ENCODE measurements around the gene SMYD3. TPM values are rescaled to one million over a fixed set of nuclear protein-coding genes. Genes with fewer than 3 reads are reported as not detected.

The SMYD3 gene
- total RNA-seq, 1 donor from 2014 or later = 24.2 TPM

- Mint-ChIP-seq H3K9me3 (peaks cover 15% of the 10 kb centered on the region), H3K4me1 (no peaks in the 10 kb centered on the region), H3K27ac (ENCODE audit: unreplicated experiment) (no peak overlapping the region), H3K27me3 (ENCODE audit: low read depth) (peaks cover 6% of the 10 kb centered on the region), H3K4me3 (no peak overlapping the region), H3K36me3 (ENCODE audit: low read depth) (peaks cover 3% of the 10 kb centered on the region)
- no peak for DNase-seq (ENCODE audit: low read depth, low spot score)
- TF ChIP-seq, protein P1, sequence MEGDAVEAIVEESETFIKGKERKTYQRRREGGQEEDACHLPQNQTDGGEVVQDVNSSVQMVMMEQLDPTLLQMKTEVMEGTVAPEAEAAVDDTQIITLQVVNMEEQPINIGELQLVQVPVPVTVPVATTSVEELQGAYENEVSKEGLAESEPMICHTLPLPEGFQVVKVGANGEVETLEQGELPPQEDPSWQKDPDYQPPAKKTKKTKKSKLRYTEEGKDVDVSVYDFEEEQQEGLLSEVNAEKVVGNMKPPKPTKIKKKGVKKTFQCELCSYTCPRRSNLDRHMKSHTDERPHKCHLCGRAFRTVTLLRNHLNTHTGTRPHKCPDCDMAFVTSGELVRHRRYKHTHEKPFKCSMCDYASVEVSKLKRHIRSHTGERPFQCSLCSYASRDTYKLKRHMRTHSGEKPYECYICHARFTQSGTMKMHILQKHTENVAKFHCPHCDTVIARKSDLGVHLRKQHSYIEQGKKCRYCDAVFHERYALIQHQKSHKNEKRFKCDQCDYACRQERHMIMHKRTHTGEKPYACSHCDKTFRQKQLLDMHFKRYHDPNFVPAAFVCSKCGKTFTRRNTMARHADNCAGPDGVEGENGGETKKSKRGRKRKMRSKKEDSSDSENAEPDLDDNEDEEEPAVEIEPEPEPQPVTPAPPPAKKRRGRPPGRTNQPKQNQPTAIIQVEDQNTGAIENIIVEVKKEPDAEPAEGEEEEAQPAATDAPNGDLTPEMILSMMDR (conservative IDR thresholded peaks at IDR 0.05) = no peak
Observed at GRCh38 chr1:246533371-246533905, 26.4 kb upstream of the SMYD3 start.

DNA sequence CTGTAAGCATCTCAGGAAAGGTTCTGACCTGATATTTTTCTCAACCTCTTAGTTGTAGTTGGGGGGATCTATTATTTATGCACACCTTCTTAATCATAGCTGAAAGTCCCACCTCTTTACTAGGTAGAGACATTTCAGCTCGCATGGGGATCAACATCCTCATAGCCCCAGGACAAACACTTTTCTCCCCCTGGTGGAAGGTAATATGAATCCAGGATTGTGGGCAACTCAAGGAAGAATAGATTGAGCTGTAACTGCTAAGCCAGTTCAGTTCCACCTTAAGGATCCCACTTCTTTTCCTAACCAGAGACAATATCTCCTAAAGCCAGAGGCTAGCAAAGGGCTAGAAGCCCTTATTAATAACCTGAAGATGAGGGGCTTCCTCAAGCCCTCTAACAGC lies 25.4 kb upstream of the SMYD3 start:
- Mint-ChIP-seq H3K27me3 (ENCODE audit: low read depth) (peaks cover 6% of the 10 kb centered on the region), H3K4me3 (no peak overlapping the region), H3K27ac (ENCODE audit: unreplicated experiment) (no peak overlapping the region), H3K36me3 (ENCODE audit: low read depth) (peaks cover 3% of the 10 kb centered on the region), H3K9me3 (peaks cover 15% of the 10 kb centered on the region), H3K4me1 (no peaks in the 10 kb centered on the region)
- TF ChIP-seq, protein P1 (conservative IDR thresholded peaks at IDR 0.05) = peak; percentile 21
- DNase-seq (ENCODE audit: low read depth, low spot score) = no peak

GRCh38 chr1:246530482-246530881 lies 23.4 kb upstream of the SMYD3 start:
- Mint-ChIP-seq H3K9me3 (peaks cover 15% of the 10 kb centered on the region), H3K36me3 (ENCODE audit: low read depth) (peaks cover 3% of the 10 kb centered on the region)

GRCh38 chr1:246528933-246529731 lies 22.1 kb upstream of the SMYD3 start:
- DNase-seq (ENCODE audit: low read depth, low spot score) = no peak
- Mint-ChIP-seq H3K36me3 (ENCODE audit: low read depth) (peaks cover 3% of the 10 kb centered on the region), H3K9me3 (peaks cover 15% of the 10 kb centered on the region), H3K4me3 (no peak overlapping the region), H3K4me1 (no peaks in the 10 kb centered on the region), H3K27ac (ENCODE audit: unreplicated experiment) (no peak overlapping the region), H3K27me3 (ENCODE audit: low read depth) (peaks cover 9% of the 10 kb centered on the region)
- TF ChIP-seq, protein P1 (conservative IDR thresholded peaks at IDR 0.05) = no peak

More at GRCh38 chr1:246530482-246530881, 23.4 kb upstream of the SMYD3 start:
- Mint-ChIP-seq H3K4me3 (no peak overlapping the region), H3K4me1 (no peaks in the 10 kb centered on the region), H3K27ac (ENCODE audit: unreplicated experiment) (no peak overlapping the region), H3K27me3 (ENCODE audit: low read depth) (peaks cover 9% of the 10 kb centered on the region)
- no peak for DNase-seq (ENCODE audit: low read depth, low spot score)
- TF ChIP-seq, protein P1 (conservative IDR thresholded peaks at IDR 0.05) = no peak

DNA sequence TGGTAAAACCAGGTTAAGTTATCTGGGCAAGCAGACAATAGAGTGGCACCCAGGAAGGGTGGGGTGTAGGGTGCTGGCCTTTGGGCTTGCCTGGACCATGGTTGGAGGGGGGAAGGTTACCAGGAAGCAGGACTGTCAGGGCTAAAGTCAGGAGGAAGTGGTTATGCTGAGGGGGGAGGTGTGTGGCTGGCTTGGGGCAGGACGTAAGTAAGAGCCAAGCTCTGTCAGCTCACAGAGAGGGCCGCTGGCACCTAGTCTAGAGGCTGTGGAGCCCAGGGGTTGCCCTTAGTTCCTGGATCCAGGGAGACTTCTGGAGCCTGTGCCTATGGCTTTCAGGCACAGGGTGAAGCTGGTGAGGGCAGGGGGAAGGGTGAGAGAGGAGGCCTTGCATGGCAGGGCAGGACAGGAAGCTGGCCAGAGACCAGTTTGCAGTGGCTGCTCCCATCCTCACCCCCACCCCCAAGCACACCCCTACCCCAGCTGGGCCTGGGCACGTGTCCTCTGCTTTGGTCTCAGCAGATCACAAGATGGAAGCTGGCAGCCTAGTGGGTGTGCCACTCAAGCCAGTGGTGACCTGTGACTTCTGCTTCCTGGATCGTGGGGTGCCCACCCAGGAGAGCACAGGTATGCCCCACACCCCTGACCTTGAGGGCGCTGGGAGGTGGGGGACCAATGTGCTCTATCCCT lies 20.5 kb upstream of the SMYD3 start:
- TF ChIP-seq, protein P1 (conservative IDR thresholded peaks at IDR 0.05) = no peak
- Mint-ChIP-seq H3K36me3 (ENCODE audit: low read depth) (peaks cover 3% of the 10 kb centered on the region), H3K4me3 (no peak overlapping the region), H3K4me1 (no peaks in the 10 kb centered on the region), H3K27ac (ENCODE audit: unreplicated experiment) (no peak overlapping the region), H3K9me3 (peaks cover 15% of the 10 kb centered on the region), H3K27me3 (ENCODE audit: low read depth) (peaks cover 9% of the 10 kb centered on the region)
- no peak for DNase-seq (ENCODE audit: low read depth, low spot score)
